OCI-LY7 (cell line): Measurements from ENCODE around the gene SNX9. TPM values are rescaled to one million over a fixed set of nuclear protein-coding genes. Genes with fewer than 3 reads are reported as not detected.

Experiments used
- BruUV-seq: library from RNA; stranded (reverse); fragments of 400-500 nt; replicated peaks from 2 replicates; lab custom pipeline; 2021; lab: Mats Ljungman, UMichigan
- CTCF ChIA-PET: fragments of 300-600 bp; sonication (Branson Sonifier 250); formaldehyde crosslinking; loops from one replicate; lab custom pipeline; 2022; ENCODE audit warnings: antibody characterized with exemption; ENCODE audit not compliant: unreplicated experiment; lab: Charles Lee
- POLR2A ChIA-PET: fragments of 300-600 bp; sonication (Branson Sonifier 250); formaldehyde crosslinking; loops from one replicate; lab custom pipeline; 2022; ENCODE audit warnings: antibody characterized with exemption; lab: Charles Lee
- DNase-seq: peaks from one replicate; pipeline ENCODE4 v3.0.0-alpha.2; 2015; ENCODE audit warnings: low spot score
- H2AFZ ChIP-seq: fragments of 200-600 bp; sonication (generic), shearing (Covaris generic); 2 replicates; pipeline ENCODE4 v1.6.1; 2014; ENCODE audit warnings: mild to moderate bottlenecking, antibody characterized with exemption, low read length, moderate library complexity
- H3K27ac ChIP-seq: fragments of 200-600 bp; sonication (generic); 2 replicates; pipeline ENCODE4 v1.5.1; 2014; ENCODE audit warnings: mixed run types, low read depth, mild to moderate bottlenecking, moderate library complexity, low read length, inconsistent platforms; ENCODE audit not compliant: poor library complexity, severe bottlenecking
- H3K36me3 ChIP-seq: fragments of 200-600 bp; sonication (generic); 2 replicates; pipeline ENCODE4 v1.6.1; 2014; ENCODE audit warnings: mild to moderate bottlenecking, antibody characterized with exemption, low read length, moderate library complexity, mixed read lengths; ENCODE audit not compliant: insufficient read depth
- H3K4me1 ChIP-seq: fragments of 200-600 bp; sonication (generic); 2 replicates; pipeline ENCODE4 v1.5.1; 2014; ENCODE audit warnings: mild to moderate bottlenecking, low read length; ENCODE audit not compliant: insufficient read depth, poor library complexity, severe bottlenecking
- H3K4me2 ChIP-seq: fragments of 200-600 bp; sonication (generic); 2 replicates; pipeline ENCODE4 v1.6.1; 2014; ENCODE audit warnings: mild to moderate bottlenecking, low read length
- H3K4me3 ChIP-seq: fragments of 200-600 bp; sonication (generic); 2 replicates; pipeline ENCODE4 v1.5.1; 2014; ENCODE audit warnings: mild to moderate bottlenecking, low read depth, low read length; ENCODE audit not compliant: poor library complexity, severe bottlenecking
- H3K79me2 ChIP-seq: fragments of 200-600 bp; sonication (generic); 2 replicates; pipeline ENCODE4 v1.6.1; 2016; ENCODE audit warnings: low read depth, mild to moderate bottlenecking, low read length, moderate library complexity, mixed read lengths; ENCODE audit not compliant: insufficient read depth
- H3K9me2 ChIP-seq: fragments of 200-600 bp; sonication (generic); 2 replicates; pipeline ENCODE4 v1.6.1; 2016; ENCODE audit warnings: mild to moderate bottlenecking, low read length, mixed read lengths; ENCODE audit not compliant: insufficient read depth
- H3K9me3 ChIP-seq: fragments of 200-600 bp; sonication (generic); 2 replicates; pipeline ENCODE4 v1.6.1; 2014; ENCODE audit warnings: mild to moderate bottlenecking, mixed run types, low read length, mixed read lengths
- H4K20me1 ChIP-seq: fragments of 200-600 bp; sonication (generic); 2 replicates; pipeline ENCODE4 v1.6.1; 2014; ENCODE audit warnings: mild to moderate bottlenecking, antibody characterized with exemption, low read length, moderate library complexity, mixed read lengths; ENCODE audit not compliant: insufficient read depth
- CTCF ChIP-seq: fragments of 200-600 bp; sonication (generic); conservative IDR thresholded peaks from 2 replicates; pipeline ENCODE4 v1.5.1; 2014; ENCODE audit warnings: mild to moderate bottlenecking, antibody characterized with exemption, low read length, moderate library complexity, mixed read lengths
- EZH2phosphoT487 ChIP-seq: fragments of 200-600 bp; sonication (generic); IDR thresholded peaks from 2 replicates; pipeline ENCODE4 v1.6.1; 2018; ENCODE audit warnings: low read depth, borderline replicate concordance, mild to moderate bottlenecking, mixed run types, antibody characterized with exemption, low read length, moderate library complexity, mixed read lengths
- intact Hi-C: fragments of 100-400 bp; cut with micrococcal nuclease; formaldehyde crosslinking; loops from one replicate; pipeline ENCODE4 v1.10.0; 2022; ENCODE audit not compliant: unreplicated experiment
- total RNA-seq, 2 experiments: library from RNA; depleted of rRNA in 1 of 2; stranded (reverse); fragments of >200 nt in 1 of 2; shearing (Covaris generic) in 1 of 2; gene quantifications; 2 replicates each; pipeline ENCODE4 v1.2.3, GENCODE V29; 2014 to 2022

Gene SNX9
- total RNA-seq, 2 experiments from 2014 or later = not detected

GRCh38 chr6:157984128-157984527 lies 161.1 kb downstream of the SNX9 start:
- CTCF ChIA-PET = no interaction called here
- no peaks in the 10 kb centered on the region for H3K36me3 ChIP-seq
- H2AFZ ChIP-seq = no peak overlapping the region
- H3K9me2 ChIP-seq = no peaks in the 10 kb centered on the region
- no peaks in the 10 kb centered on the region for H3K4me1 ChIP-seq
- TF ChIP-seq CTCF = no peak
- TF ChIP-seq EZH2phosphoT487 = no peak
- intact Hi-C loops = no loop called here
- no peaks in the 10 kb centered on the region for H4K20me1 ChIP-seq
- H3K27ac ChIP-seq = no peak overlapping the region
- no TSS peak for BruUV-seq
- no peak overlapping the region for H3K4me3 ChIP-seq
- no peaks in the 10 kb centered on the region for H3K79me2 ChIP-seq
- DNase-seq = no peak
- no peaks in the 10 kb centered on the region for H3K9me3 ChIP-seq
- H3K4me2 ChIP-seq = no peak overlapping the region
- POLR2A ChIA-PET = no interaction called here

DNA sequence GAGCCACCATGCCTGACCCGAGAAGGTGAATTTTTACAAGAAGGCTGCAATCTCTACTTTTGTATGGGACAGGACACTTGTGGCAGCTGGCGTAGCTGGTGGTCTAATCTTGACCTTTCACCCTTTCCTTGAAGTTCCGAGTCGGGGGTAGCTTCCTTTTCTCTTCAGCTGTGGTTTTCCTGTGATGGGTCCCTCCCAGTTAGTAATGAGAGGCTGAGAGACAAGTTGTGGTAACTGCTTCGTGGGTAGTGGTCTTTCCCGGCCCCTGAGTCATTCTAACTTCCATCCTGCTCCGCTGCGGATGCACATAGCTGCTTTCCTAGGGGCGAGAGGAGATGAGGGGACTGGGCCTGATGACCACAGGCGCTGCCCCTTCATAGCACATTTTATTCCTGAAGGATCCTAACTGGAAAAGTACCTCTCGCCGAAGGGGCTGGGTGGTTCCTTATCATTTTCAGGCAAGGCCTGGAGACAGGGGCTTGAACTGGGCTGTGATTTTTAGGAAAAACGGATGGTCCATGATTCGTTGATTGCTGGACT lies 161.7 kb downstream of the SNX9 start:
- H3K79me2 ChIP-seq = no peaks in the 10 kb centered on the region
- no peaks in the 10 kb centered on the region for H4K20me1 ChIP-seq
- ChIA-PET POLR2A (no interaction called here), CTCF (no interaction called here)
- no peak overlapping the region for H3K4me2 ChIP-seq
- TF ChIP-seq CTCF = no peak
- TF ChIP-seq EZH2phosphoT487 = no peak
- no peaks in the 10 kb centered on the region for H3K9me3 ChIP-seq
- no TSS peak for BruUV-seq
- intact Hi-C loops = no loop called here
- no peaks in the 10 kb centered on the region for H3K9me2 ChIP-seq
- H3K36me3 ChIP-seq = no peaks in the 10 kb centered on the region
- H2AFZ ChIP-seq = no peak overlapping the region
- H3K27ac ChIP-seq = no peak overlapping the region
- H3K4me3 ChIP-seq = no peak overlapping the region
- H3K4me1 ChIP-seq = no peaks in the 10 kb centered on the region
- DNase-seq = no peak

- no TSS peak for BruUV-seq
- TF ChIP-seq CTCF (no peak), EZH2phosphoT487 (no peak)
- no peak for DNase-seq
- Histone ChIP-seq H2AFZ (no peak overlapping the region), H3K79me2 (no peaks in the 10 kb centered on the region), H3K9me3 (no peaks in the 10 kb centered on the region), H3K4me3 (no peak overlapping the region), H3K4me2 (no peak overlapping the region), H4K20me1 (no peaks in the 10 kb centered on the region), H3K4me1 (peaks cover 6% of the 10 kb centered on the region), H3K9me2 (no peaks in the 10 kb centered on the region), H3K27ac (no peak overlapping the region), H3K36me3 (no peaks in the 10 kb centered on the region)
- intact Hi-C loops = no loop called here
- ChIA-PET CTCF (no interaction called here), POLR2A (no interaction called here)
Measured at GRCh38 chr6:157985378-157986155, 162.5 kb downstream of the SNX9 start.
